H1 (cell line): ENCODE measurements around the gene KISS1R. TPM values are rescaled to one million over a fixed set of nuclear protein-coding genes. Genes with fewer than 3 reads are reported as not detected.

Source experiments
- CTCF ChIA-PET: fragments of 300-600 bp; sonication (Branson Sonifier 250); formaldehyde crosslinking; loops from one replicate; lab custom pipeline; 2021; ENCODE audit not compliant: partially characterized antibody; lab: Charles Lee
- POLR2A ChIA-PET: fragments of 300-600 bp; sonication (Branson Sonifier 250); formaldehyde crosslinking; loops from one replicate; lab custom pipeline; 2021; ENCODE audit warnings: inconsistent platforms; ENCODE audit not compliant: partially characterized antibody; lab: Charles Lee
- DNase-seq, 2 experiments: peaks; one replicate each; pipeline versions ENCODE4 v3.0.0 to v3.0.0-alpha.2; 2010 to 2022; ENCODE audit warnings: low spot score in 2 of 2, low read depth in 1 of 2, mixed read lengths in 1 of 2
- FAIRE-seq: peaks from 2 replicates; lab custom pipeline; 2011; peaks lifted over from hg19 to GRCh38; lab: Jason Lieb, UNC
- H2AFZ ChIP-seq: 2 replicates; pipeline ENCODE4 v1.8.1; 2012; ENCODE audit warnings: low read length, inconsistent platforms
- H2AK5ac ChIP-seq: 2 replicates; pipeline ENCODE4 v1.6.1; 2013; ENCODE audit warnings: low read depth, low read length
- H2BK120ac ChIP-seq: replicated peaks from 2 replicates; pipeline ENCODE3; 2013; ENCODE audit warnings: low read depth, low read length, inconsistent platforms
- H2BK12ac ChIP-seq: 2 replicates; pipeline ENCODE4 v1.6.1; 2013; ENCODE audit warnings: low read depth, low read length
- H2BK15ac ChIP-seq: 2 replicates; pipeline ENCODE4 v1.6.1; 2013; ENCODE audit warnings: low read length
- H2BK20ac ChIP-seq: 2 replicates; pipeline ENCODE4 v1.6.1; 2013; ENCODE audit warnings: low read length
- H2BK5ac ChIP-seq: 2 replicates; pipeline ENCODE4 v1.6.1; 2013; ENCODE audit warnings: low read depth, low read length
- H3K14ac ChIP-seq: 2 replicates; pipeline ENCODE4 v1.6.1; 2013; ENCODE audit warnings: inconsistent platforms; ENCODE audit not compliant: insufficient read length
- H3K18ac ChIP-seq: 2 replicates; pipeline ENCODE4 v1.6.1; 2013; ENCODE audit warnings: low read length; ENCODE audit errors: extremely low read depth
- H3K23ac ChIP-seq: 2 replicates; pipeline ENCODE4 v1.6.1; 2013; ENCODE audit warnings: inconsistent platforms; ENCODE audit not compliant: insufficient read length
- H3K23me2 ChIP-seq: 2 replicates; pipeline ENCODE4 v1.6.1; 2013; ENCODE audit warnings: low read depth, low read length
- H3K27ac ChIP-seq: 2 replicates; pipeline ENCODE4 v1.6.1; 2011; ENCODE audit warnings: low read depth, low read length, inconsistent platforms
- H3K27me3 ChIP-seq, 4 experiments: replicated peaks in 1 of 4; 1 replicate in 1 of 4; 2 replicates in 3 of 4; pipeline versions ENCODE4 v1.6.1 to v1.8.1; 2011 to 2013; ENCODE audit warnings: low read length in 3 of 4, mild to moderate bottlenecking in 3 of 4, inconsistent platforms in 2 of 4, mixed read lengths in 2 of 4, moderate library complexity in 1 of 4; ENCODE audit not compliant: control insufficient read depth in 3 of 4, insufficient read depth in 3 of 4; ENCODE audit errors: extremely low read depth in 1 of 4
- H3K36me3 ChIP-seq, 4 experiments: 2 replicates each; pipeline versions ENCODE4 v1.6.1 to v1.8.1; 2011 to 2013; ENCODE audit warnings: mild to moderate bottlenecking in 4 of 4, low read length in 3 of 4, moderate library complexity in 2 of 4, control low read depth in 1 of 4, inconsistent platforms in 1 of 4; ENCODE audit not compliant: insufficient read depth in 4 of 4, control insufficient read depth in 2 of 4
- H3K4ac ChIP-seq: replicated peaks from 2 replicates; pipeline ENCODE3; 2013; ENCODE audit warnings: low read length, low read depth, mixed read lengths, inconsistent platforms; ENCODE audit not compliant: insufficient read length
- H3K4me1 ChIP-seq, 4 experiments: replicated peaks in 1 of 4; 1 replicate in 1 of 4; 2 replicates in 3 of 4; pipeline versions ENCODE4 v1.6.1 to v1.8.1; 2011 to 2013; ENCODE audit warnings: low read length in 3 of 4, inconsistent platforms in 2 of 4, mixed read lengths in 1 of 4; ENCODE audit not compliant: insufficient read depth in 4 of 4, control insufficient read depth in 3 of 4
- H3K4me2 ChIP-seq, 2 experiments: 2 replicates each; pipeline versions ENCODE4 v1.6.1 to v1.8.1; 2011 to 2013; ENCODE audit warnings: low read depth in 2 of 2, low read length in 2 of 2, control low read depth in 1 of 2, inconsistent platforms in 1 of 2, mild to moderate bottlenecking in 1 of 2; ENCODE audit not compliant: insufficient read depth in 1 of 2
- H3K4me3 ChIP-seq, 4 experiments: fragments of 200-600, 300-600 bp in 1 of 4; sonication (generic), shearing (Covaris generic), sonication (Bioruptor Twin) in 1 of 4; 2 replicates each; pipeline versions ENCODE4 v1.5.1 to v1.8.1; 2011 to 2016; ENCODE audit warnings: low read length in 4 of 4, low read depth in 3 of 4, control low read depth in 2 of 4, inconsistent platforms in 2 of 4, mild to moderate bottlenecking in 2 of 4, mixed read lengths in 1 of 4, moderate library complexity in 1 of 4; ENCODE audit not compliant: insufficient read depth in 2 of 4; ENCODE audit errors: extremely low read depth in 1 of 4
- H3K56ac ChIP-seq: replicated peaks from 2 replicates; pipeline ENCODE3; 2013; ENCODE audit warnings: low read depth, mild to moderate bottlenecking, mixed read lengths, low read length, inconsistent platforms; ENCODE audit not compliant: insufficient read length
- H3K79me1 ChIP-seq: 2 replicates; pipeline ENCODE4 v1.6.1; 2013; ENCODE audit warnings: low read depth, low read length, control low read depth
- H3K79me2 ChIP-seq, 2 experiments: 2 replicates each; pipeline versions ENCODE4 v1.6.1 to v1.8.1; 2012 to 2013; ENCODE audit warnings: low read length in 2 of 2, mild to moderate bottlenecking in 2 of 2, inconsistent platforms in 1 of 2; ENCODE audit not compliant: insufficient read depth in 2 of 2, control insufficient read depth in 1 of 2
- H3K9ac ChIP-seq, 4 experiments: replicated peaks in 1 of 4; 1 replicate in 1 of 4; 2 replicates in 3 of 4; pipeline versions ENCODE4 v1.6.1 to v1.8.1; 2011 to 2013; ENCODE audit warnings: low read depth in 3 of 4, low read length in 3 of 4, control low read depth in 2 of 4, mild to moderate bottlenecking in 2 of 4, moderate library complexity in 2 of 4, inconsistent platforms in 1 of 4; ENCODE audit errors: extremely low read depth in 1 of 4
- H3K9me3 ChIP-seq, 2 experiments: 2 replicates each; pipeline versions ENCODE4 v1.6.1 to v1.8.1; 2012 to 2013; ENCODE audit warnings: mild to moderate bottlenecking in 2 of 2, moderate library complexity in 2 of 2, control low read depth in 1 of 2, inconsistent platforms in 1 of 2, low read depth in 1 of 2, low read length in 1 of 2, mixed read lengths in 1 of 2; ENCODE audit not compliant: insufficient read depth in 2 of 2
- H4K20me1 ChIP-seq, 2 experiments: replicated peaks in 1 of 2; 2 replicates each; pipeline versions ENCODE3 to v1.8.1; 2011 to 2013; ENCODE audit warnings: inconsistent platforms in 2 of 2, low read length in 2 of 2, mild to moderate bottlenecking in 1 of 2; ENCODE audit not compliant: insufficient read depth in 2 of 2, control insufficient read depth in 1 of 2
- H4K5ac ChIP-seq: 2 replicates; pipeline ENCODE4 v1.6.1; 2013; ENCODE audit warnings: low read length, low read depth, mixed read lengths, inconsistent platforms; ENCODE audit not compliant: insufficient read length
- H4K8ac ChIP-seq: 2 replicates; pipeline ENCODE4 v1.8.0; 2013; ENCODE audit warnings: mild to moderate bottlenecking, moderate library complexity, low read length, inconsistent platforms; ENCODE audit not compliant: insufficient read depth; ENCODE audit errors: extremely low read depth
- H4K91ac ChIP-seq: replicated peaks from 2 replicates; pipeline ENCODE3; 2013; ENCODE audit warnings: low read length, mixed read lengths, inconsistent platforms; ENCODE audit not compliant: insufficient read length
- SIX5 ChIP-seq: IDR thresholded peaks from 2 replicates; pipeline ENCODE4 v1.6.1; 2011; ENCODE audit warnings: mild to moderate bottlenecking, low read depth, low read length
- SP2 ChIP-seq: IDR thresholded peaks from 2 replicates; pipeline ENCODE4 v1.6.1; 2012; ENCODE audit warnings: mild to moderate bottlenecking, low read length, inconsistent platforms
- WGBS, 2 experiments: shearing (Covaris generic) in 1 of 2; methylation state at CpG; one replicate each; pipeline versions ENCODE4 v1.1.6 to v1.1.7; 2013 to 2015; ENCODE audit warnings: low lambda C conversion rate in 2 of 2, mixed read lengths in 2 of 2, inconsistent platforms in 1 of 2, low coverage in 1 of 2, missing lambda C conversion rate in 1 of 2; ENCODE audit not compliant: insufficient replicate concordance in 2 of 2, insufficient coverage in 1 of 2, insufficient read length in 1 of 2; ENCODE audit errors: extremely low coverage in 1 of 2, missing lambda C conversion rate in 1 of 2; 5-methylcytosine and 5-hydroxymethylcytosine counted together
- polyA plus RNA-seq, 7 experiments: library from polyadenylated mRNA; depleted of rRNA in 3 of 7; stranded (reverse) in 5 of 7; unstranded in 2 of 7; fragments of >200 nt in 5 of 7; fragments of 200-250 nt in 2 of 7; gene quantifications; 1 replicate in 5 of 7; 2 replicates in 1 of 7; 4 replicates in 1 of 7; pipeline versions ENCODE4 v1.2.1 to v1.2.3, GENCODE V29; 2011 to 2013; ENCODE audit warnings: missing spikeins in 2 of 7, mixed read lengths in 2 of 7
- total RNA-seq: library from RNA; stranded (reverse); fragmentation: NEBNext Ultra II Directional; extraction: Animal tissue kit (Norgen Biotek cat#: 25700); gene quantifications from 2 replicates; pipeline ENCODE4 v1.2.1, GENCODE V29; 2021

Gene KISS1R
- total and polyA plus RNA-seq, 2 of the 8 experiments (the other 6 are each of a cell fraction or from before 2014, with no cell fraction given) = 2.3 to 2.7 TPM

GRCh38 chr19:901216-902092 is 15.7 kb upstream of the KISS1R start:
- Histone ChIP-seq H3K79me1 (no peaks in the 10 kb centered on the region; the same call in 1 of the 2 replicates), H3K27me3 (no peaks in the 10 kb centered on the region), H2AK5ac (no peak overlapping the region), H3K27ac (no peak overlapping the region; the same call in 1 of the 2 replicates), H3K23ac (no peak overlapping the region), H3K23me2 (peaks cover 3% of the 10 kb centered on the region; the same call in 1 of the 2 replicates), H2BK12ac (no peak overlapping the region), H3K4me2 (no peak overlapping the region), H3K14ac (no peak overlapping the region), H2BK20ac (no peak overlapping the region), H4K91ac (no peak overlapping the region), H3K36me3 (peaks cover 0 to 13% (median 2%) of the 10 kb centered on the region in 4 experiments; a peak in 2 of 8 replicates), H3K4ac (no peak overlapping the region), H3K56ac (no peak overlapping the region), H4K20me1 (peaks cover 13 to 28% of the 10 kb centered on the region in 2 experiments), H3K9me3 (no peaks in the 10 kb centered on the region), H3K4me1 (peaks cover 0 to 8% (median 4%) of the 10 kb centered on the region in 4 experiments; a peak in 4 of 7 replicates), H2BK5ac (no peak overlapping the region; the same call in 1 of the 2 replicates), H2BK15ac (no peak overlapping the region), H2AFZ (no peak overlapping the region), H2BK120ac (no peak overlapping the region), H4K8ac (0 out of 2 replicates have a peak overlapping the region, but pooled peaks have one; percentile 38), H3K4me3 (no peak overlapping the region), H4K5ac (no peak overlapping the region), H3K18ac (no peak overlapping the region), H3K79me2 (peaks cover 0 to 13% of the 10 kb centered on the region in 2 experiments; a peak in 2 of 4 replicates), H3K9ac (no peak overlapping the region)
- DNase-seq = no peak
- ChIA-PET CTCF (interaction anchor here (1.1 to 2.2 kb wide), 5 partner anchors 8 to 131 kb away, joined by 3 to 8 read pairs (median 6); partner anchors contain the start of genes MED16 and RNU6-9), POLR2A (interaction anchor here (1.2 to 1.4 kb wide), 2 partner anchors 28 to 63 kb away, joined by 3 read pairs; no protein-coding TSS in a partner anchor)
- FAIRE-seq = no peak
- 83% methylated on average over 14 of the region's 27 CpGs; no CpG with 5 or more reads in 1 of the 2 experiments for WGBS, 2 experiments
- TF ChIP-seq SIX5 (no peak), SP2 (no peak)
